ENCODE results near the gene TXNDC8. TPM values are rescaled to one million over a fixed set of nuclear protein-coding genes. Genes with fewer than 3 reads are reported as not detected.

Gene TXNDC8
- total RNA-seq, 4 donors from 2014 or later = not detected

DNA sequence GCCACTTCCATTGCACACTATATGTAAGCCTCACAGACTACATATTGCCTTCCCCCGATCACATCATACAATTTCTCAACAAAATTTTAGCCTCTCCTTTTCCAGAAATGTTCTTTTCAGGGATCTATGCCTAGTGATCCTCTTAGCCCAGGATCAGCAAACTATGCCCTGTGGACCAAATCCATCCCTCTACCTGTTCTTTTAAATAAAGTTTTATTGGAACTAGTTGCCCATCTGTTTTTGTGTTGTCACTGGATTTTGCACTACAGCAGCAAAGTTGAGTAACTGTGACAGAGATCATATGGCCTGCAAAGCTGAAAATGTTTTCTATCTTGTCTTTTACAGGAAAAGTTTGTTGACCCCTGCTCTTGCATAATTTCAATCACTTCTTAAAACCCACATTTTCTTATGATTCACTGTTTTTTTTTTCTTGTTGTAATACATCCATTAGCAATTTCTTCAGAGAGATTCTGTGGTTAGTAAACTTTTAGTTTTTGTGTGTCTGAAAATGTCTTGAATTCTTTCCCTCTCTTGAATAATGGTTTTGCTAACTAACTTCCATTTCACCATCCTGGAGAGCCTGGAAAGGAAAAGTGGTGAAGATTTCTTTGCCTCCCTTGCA is 7.1 kb downstream of the TXNDC8 start:
- no peak overlapping the region for H3K4me3 ChIP-seq
- H3K27ac ChIP-seq = no peak overlapping the region
- H3K9me3 ChIP-seq = peaks cover 0 to 4% (median 0%) of the 10 kb centered on the region in 3 donors
- no peak for ATAC-seq
- H3K4me1 ChIP-seq = no peaks in the 10 kb centered on the region
- H3K36me3 ChIP-seq = no peaks in the 10 kb centered on the region
- TF ChIP-seq EP300 (IDR thresholded peaks at IDR 0.05) = no peak
- no peaks in the 10 kb centered on the region for H3K27me3 ChIP-seq
- 89 to 100% methylated on average over 1 of the region's 1 CpG for WGBS, 2 donors (ENCODE audit: low coverage in 1 of 2)

DNA sequence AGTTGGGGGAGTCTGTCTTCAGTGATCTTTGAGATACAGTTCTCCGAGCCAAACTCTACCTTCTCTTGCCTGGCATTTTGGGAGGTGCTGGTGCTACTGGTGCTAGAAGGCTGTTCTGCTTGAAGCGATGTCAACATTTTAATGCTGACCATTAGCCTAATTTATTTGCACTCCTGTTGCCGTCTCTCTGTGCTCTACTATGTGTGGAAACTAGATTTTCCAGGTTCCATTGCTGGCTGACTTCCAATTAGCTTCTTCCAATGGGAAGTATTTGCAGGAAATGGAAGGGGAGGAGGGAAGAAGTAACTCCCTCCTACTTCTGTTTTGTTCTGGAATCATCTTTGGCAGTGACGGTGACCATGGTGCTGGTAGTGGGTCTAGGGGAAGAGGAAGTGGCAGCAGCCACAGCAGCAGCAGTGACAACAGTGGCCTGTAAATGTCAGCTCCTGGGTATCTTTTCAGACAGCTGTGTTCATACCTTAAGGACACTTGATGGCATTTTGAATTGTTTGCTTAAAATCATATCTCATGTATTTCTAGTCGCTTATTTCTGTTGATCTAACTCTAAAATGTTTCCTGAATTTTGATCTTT is 7.9 kb downstream of the TXNDC8 start:
- Histone ChIP-seq H3K36me3 (no peaks in the 10 kb centered on the region), H3K9me3 (peaks cover 0 to 4% (median 0%) of the 10 kb centered on the region in 3 donors), H3K27me3 (no peaks in the 10 kb centered on the region), H3K27ac (no peak overlapping the region), H3K4me3 (no peak overlapping the region), H3K4me1 (no peaks in the 10 kb centered on the region)
- TF ChIP-seq EP300 (IDR thresholded peaks at IDR 0.05) (no peak), POLR2AphosphoS5 (IDR thresholded peaks at IDR 0.05) (no peak), POLR2A (IDR thresholded peaks at IDR 0.05) (no peak)
- TF ChIP-seq, protein P1, sequence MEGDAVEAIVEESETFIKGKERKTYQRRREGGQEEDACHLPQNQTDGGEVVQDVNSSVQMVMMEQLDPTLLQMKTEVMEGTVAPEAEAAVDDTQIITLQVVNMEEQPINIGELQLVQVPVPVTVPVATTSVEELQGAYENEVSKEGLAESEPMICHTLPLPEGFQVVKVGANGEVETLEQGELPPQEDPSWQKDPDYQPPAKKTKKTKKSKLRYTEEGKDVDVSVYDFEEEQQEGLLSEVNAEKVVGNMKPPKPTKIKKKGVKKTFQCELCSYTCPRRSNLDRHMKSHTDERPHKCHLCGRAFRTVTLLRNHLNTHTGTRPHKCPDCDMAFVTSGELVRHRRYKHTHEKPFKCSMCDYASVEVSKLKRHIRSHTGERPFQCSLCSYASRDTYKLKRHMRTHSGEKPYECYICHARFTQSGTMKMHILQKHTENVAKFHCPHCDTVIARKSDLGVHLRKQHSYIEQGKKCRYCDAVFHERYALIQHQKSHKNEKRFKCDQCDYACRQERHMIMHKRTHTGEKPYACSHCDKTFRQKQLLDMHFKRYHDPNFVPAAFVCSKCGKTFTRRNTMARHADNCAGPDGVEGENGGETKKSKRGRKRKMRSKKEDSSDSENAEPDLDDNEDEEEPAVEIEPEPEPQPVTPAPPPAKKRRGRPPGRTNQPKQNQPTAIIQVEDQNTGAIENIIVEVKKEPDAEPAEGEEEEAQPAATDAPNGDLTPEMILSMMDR (IDR thresholded peaks at IDR 0.05) = no peak
- 60 to 70% methylated on average over 1 to 5 of the region's 5 CpGs for WGBS, 2 donors (ENCODE audit: low coverage in 1 of 2)
- ATAC-seq = no peak

DNA sequence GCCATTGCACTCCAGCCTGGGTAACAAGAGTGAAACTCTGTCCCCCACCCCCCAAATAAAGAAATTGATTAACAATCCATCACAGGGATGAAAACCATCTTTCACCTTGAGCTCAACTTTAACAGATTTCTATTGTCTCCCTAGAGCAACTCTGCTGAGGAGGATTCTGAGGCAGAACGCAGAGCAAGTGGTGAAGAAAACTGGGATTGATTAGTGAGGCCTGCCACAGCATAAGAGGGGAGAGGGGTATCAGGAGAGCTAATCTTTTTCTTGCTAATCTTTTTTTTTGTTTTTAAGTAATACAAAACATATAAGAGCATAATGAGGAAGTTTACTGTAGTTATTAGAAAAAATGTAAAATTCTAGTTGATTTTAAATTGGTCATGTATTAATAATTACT is 8.9 kb downstream of the TXNDC8 start:
- TF ChIP-seq, protein P1 (IDR thresholded peaks at IDR 0.05) = no peak
- TF ChIP-seq POLR2AphosphoS5 (IDR thresholded peaks at IDR 0.05) = no peak
- no peak for TF ChIP-seq POLR2A (IDR thresholded peaks at IDR 0.05)

DNA sequence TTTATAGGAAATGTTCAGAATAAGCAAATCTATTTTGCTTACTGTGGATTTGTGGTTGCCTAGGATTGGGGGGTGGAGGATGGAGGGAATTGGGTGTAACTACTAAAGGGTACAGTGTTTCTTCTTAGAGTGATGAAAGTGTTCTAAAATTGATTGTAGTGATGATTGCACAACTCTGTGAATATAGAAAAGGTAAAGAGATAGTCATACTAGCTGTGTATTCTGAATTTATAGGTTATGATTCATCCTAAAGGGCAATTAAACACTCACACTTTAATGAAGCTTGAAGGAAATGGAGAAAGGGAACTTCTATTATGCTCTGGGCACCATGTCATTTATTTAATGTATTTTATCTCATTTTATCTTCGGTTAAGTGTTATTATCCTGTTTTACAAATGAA is 9.9 kb downstream of the TXNDC8 start:
- Histone ChIP-seq H3K27me3 (no peaks in the 10 kb centered on the region), H3K4me3 (no peak overlapping the region), H3K9me3 (peaks cover 0 to 4% (median 0%) of the 10 kb centered on the region in 3 donors), H3K27ac (no peak overlapping the region), H3K4me1 (no peaks in the 10 kb centered on the region), H3K36me3 (no peaks in the 10 kb centered on the region)
- WGBS, 2 donors (ENCODE audit: low coverage in 1 of 2) = 80 to 94% methylated on average over 1 of the region's 1 CpG
- no peak for ATAC-seq
- TF ChIP-seq, protein P1 (IDR thresholded peaks at IDR 0.05) = no peak
- TF ChIP-seq POLR2A (IDR thresholded peaks at IDR 0.05) (no peak), EP300 (IDR thresholded peaks at IDR 0.05) (no peak), POLR2AphosphoS5 (IDR thresholded peaks at IDR 0.05) (no peak)

More for the DNA sequence above, 8.9 kb downstream of the TXNDC8 start:
- ATAC-seq = no peak
- Histone ChIP-seq H3K36me3 (no peaks in the 10 kb centered on the region), H3K27me3 (no peaks in the 10 kb centered on the region), H3K4me1 (no peaks in the 10 kb centered on the region), H3K9me3 (peaks cover 0 to 4% (median 0%) of the 10 kb centered on the region in 3 donors), H3K4me3 (no peak overlapping the region), H3K27ac (no peak overlapping the region)
- 100% methylated on average over 1 of the region's 1 CpG; no CpG with 5 or more reads in 1 of the 2 donors for WGBS, 2 donors (ENCODE audit: low coverage in 1 of 2)

DNA sequence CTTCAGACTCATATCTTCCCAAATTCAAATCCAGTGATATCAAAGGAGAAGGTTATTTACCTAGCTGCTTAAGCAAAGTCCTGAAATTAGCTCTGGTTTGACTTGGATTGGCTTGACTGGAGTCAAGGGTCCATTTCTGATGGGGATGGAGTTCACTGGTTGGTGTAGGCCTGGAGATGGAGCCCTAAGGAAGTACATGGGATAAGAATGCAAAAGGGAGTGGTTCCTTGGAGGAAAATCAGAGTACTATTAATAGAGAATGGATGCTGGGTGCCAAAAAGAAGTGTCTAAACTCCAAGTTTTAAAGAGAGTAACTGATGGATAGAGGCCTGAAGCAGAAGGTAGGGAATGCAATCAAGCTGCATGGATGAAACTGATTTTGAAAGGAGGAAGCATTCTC is 13.8 kb downstream of the TXNDC8 start:
- Histone ChIP-seq H3K27me3 (no peaks in the 10 kb centered on the region), H3K9me3 (no peaks in the 10 kb centered on the region), H3K4me1 (no peaks in the 10 kb centered on the region), H3K4me3 (no peak overlapping the region), H3K36me3 (no peaks in the 10 kb centered on the region), H3K27ac (no peak overlapping the region)
- no peak for ATAC-seq
- TF ChIP-seq, protein P1 (IDR thresholded peaks at IDR 0.05) = no peak
- no peak for TF ChIP-seq EP300 (IDR thresholded peaks at IDR 0.05)
- no peak for TF ChIP-seq POLR2AphosphoS5 (IDR thresholded peaks at IDR 0.05)
- TF ChIP-seq POLR2A (IDR thresholded peaks at IDR 0.05) = no peak

Data from gastroesophageal sphincter (tissue), 4 donors.